ENCODE results near the gene CDC73. TPM values are rescaled to one million over a fixed set of nuclear protein-coding genes. Genes with fewer than 3 reads are reported as not detected.

Gene CDC73
- total RNA-seq, 4 donors from 2014 or later = 42.7 to 73.3 (median 53.7) TPM

DNA sequence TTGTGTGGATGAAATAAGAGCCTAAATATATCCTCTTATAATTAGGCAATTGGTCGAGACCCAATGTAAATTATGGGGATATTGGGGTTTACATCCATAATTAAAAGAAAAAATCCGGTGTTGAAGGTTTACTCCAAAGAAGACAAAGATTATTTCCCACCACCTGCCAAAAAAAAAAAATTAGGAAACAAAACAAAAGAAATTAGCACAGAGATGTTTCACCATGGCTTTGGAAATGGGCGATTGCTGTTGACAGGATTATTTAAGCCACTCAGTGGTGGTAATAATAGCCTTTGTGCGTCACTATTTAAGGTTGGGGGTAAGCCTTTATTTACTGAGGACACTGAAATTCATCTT is 16.0 kb upstream of the CDC73 start:
- no peaks in the 10 kb centered on the region for H3K27me3 ChIP-seq
- ATAC-seq = no peak
- no peak for TF ChIP-seq POLR2A (IDR thresholded peaks at IDR 0.05)
- TF ChIP-seq EP300 (IDR thresholded peaks at IDR 0.05) = no peak
- no peak for TF ChIP-seq POLR2AphosphoS5 (IDR thresholded peaks at IDR 0.05)
- TF ChIP-seq, protein P1, sequence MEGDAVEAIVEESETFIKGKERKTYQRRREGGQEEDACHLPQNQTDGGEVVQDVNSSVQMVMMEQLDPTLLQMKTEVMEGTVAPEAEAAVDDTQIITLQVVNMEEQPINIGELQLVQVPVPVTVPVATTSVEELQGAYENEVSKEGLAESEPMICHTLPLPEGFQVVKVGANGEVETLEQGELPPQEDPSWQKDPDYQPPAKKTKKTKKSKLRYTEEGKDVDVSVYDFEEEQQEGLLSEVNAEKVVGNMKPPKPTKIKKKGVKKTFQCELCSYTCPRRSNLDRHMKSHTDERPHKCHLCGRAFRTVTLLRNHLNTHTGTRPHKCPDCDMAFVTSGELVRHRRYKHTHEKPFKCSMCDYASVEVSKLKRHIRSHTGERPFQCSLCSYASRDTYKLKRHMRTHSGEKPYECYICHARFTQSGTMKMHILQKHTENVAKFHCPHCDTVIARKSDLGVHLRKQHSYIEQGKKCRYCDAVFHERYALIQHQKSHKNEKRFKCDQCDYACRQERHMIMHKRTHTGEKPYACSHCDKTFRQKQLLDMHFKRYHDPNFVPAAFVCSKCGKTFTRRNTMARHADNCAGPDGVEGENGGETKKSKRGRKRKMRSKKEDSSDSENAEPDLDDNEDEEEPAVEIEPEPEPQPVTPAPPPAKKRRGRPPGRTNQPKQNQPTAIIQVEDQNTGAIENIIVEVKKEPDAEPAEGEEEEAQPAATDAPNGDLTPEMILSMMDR (IDR thresholded peaks at IDR 0.05) = no peak
- H3K9me3 ChIP-seq = no peaks in the 10 kb centered on the region
- WGBS, 2 donors (ENCODE audit: low coverage in 1 of 2) = 39 to 40% methylated on average over 4 of the region's 4 CpGs
- peaks cover 0 to under 1% of the 10 kb centered on the region in 2 donors for H3K36me3 ChIP-seq
- H3K4me1 ChIP-seq = peaks cover 2 to 27% (median 5%) of the 10 kb centered on the region in 3 donors
- peak overlapping the region; percentile 93 to 99 (median 96) for H3K27ac ChIP-seq
- peak overlapping the region; percentile 91 to 92 for H3K4me3 ChIP-seq

DNA sequence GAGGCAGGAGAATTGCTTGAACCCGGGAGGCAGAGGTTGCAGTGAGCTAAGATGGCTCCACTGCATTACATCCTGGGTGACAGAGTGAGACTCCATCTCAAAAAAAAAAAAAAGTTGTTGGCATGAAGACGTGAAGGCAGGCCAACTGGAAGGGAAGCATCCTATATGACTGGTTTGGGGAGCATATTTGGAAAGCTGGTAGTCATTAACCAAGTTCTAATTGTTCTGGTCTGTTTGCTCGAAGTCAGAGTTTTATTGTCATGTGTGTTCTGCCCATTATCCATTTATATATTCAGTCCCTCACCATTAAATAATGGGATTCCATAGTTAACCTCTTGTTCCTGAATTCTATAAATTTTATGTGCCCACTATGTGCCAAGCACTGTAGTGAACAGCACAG is 13.4 kb upstream of the CDC73 start:
- ATAC-seq = no peak
- H3K9me3 ChIP-seq = no peaks in the 10 kb centered on the region
- 86 to 93% methylated on average over 2 to 3 of the region's 3 CpGs for WGBS, 2 donors (ENCODE audit: low coverage in 1 of 2)
- H3K36me3 ChIP-seq = no peaks in the 10 kb centered on the region
- no peak overlapping the region for H3K27ac ChIP-seq
- H3K27me3 ChIP-seq = no peaks in the 10 kb centered on the region
- no peak overlapping the region for H3K4me3 ChIP-seq
- TF ChIP-seq, protein P1 (IDR thresholded peaks at IDR 0.05) = no peak
- no peak for TF ChIP-seq POLR2A (IDR thresholded peaks at IDR 0.05)
- no peak for TF ChIP-seq EP300 (IDR thresholded peaks at IDR 0.05)
- TF ChIP-seq POLR2AphosphoS5 (IDR thresholded peaks at IDR 0.05) = no peak
- peaks cover 0 to 30% (median 2%) of the 10 kb centered on the region in 3 donors for H3K4me1 ChIP-seq

DNA sequence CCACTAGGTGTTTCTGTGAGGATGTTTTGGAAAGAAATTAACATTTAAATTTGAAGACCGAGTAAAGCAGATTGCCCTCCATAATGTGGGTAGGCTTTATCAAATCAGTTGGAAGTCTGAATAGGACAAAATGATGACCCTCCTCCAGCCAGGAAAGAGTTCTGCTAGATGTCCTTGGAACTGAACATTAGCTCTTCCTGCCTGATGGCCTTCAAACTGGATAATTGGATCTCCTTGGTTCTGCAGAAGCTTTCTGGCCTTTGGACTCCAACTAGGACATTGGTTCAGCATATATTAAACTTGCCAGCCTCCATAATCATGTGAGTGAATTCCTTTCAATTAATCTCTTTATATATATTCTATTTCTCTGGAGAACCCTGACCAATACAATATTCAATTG is 12.2 kb upstream of the CDC73 start:
- peaks cover 0 to 29% (median 0%) of the 10 kb centered on the region in 3 donors for H3K4me1 ChIP-seq
- no peak for TF ChIP-seq POLR2A (IDR thresholded peaks at IDR 0.05)
- TF ChIP-seq, protein P1 (IDR thresholded peaks at IDR 0.05) = no peak
- TF ChIP-seq EP300 (IDR thresholded peaks at IDR 0.05) = no peak
- TF ChIP-seq POLR2AphosphoS5 (IDR thresholded peaks at IDR 0.05) = no peak
- H3K9me3 ChIP-seq = no peaks in the 10 kb centered on the region
- H3K27me3 ChIP-seq = no peaks in the 10 kb centered on the region
- ATAC-seq = no peak
- no peak overlapping the region for H3K27ac ChIP-seq
- H3K36me3 ChIP-seq = no peaks in the 10 kb centered on the region
- no peak overlapping the region for H3K4me3 ChIP-seq
- WGBS, 2 donors (ENCODE audit: low coverage in 1 of 2) = 89 to 100% methylated on average over 1 of the region's 1 CpG

DNA sequence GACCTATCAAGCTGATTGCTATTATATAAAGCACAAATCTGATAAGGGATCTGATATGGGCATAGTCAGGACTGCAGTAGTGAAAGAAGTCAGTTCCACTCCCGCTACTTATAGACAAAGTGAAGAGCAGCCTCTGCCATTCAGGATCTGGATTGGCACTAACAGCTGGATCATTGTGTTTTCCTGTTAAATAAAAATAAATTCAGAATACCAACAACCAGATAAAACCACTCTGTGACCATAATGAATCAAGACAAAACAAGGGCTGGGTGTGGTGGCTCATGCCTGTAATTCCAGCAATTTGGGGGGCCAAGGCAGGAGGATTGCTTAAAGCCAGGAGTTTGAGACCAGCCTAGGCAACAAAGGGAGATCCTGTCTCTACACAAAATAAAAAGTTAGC is 11.6 kb upstream of the CDC73 start:
- Histone ChIP-seq H3K4me1 (peaks cover 0 to 35% (median 0%) of the 10 kb centered on the region in 3 donors), H3K27me3 (no peaks in the 10 kb centered on the region), H3K4me3 (no peak overlapping the region), H3K27ac (no peak overlapping the region), H3K9me3 (no peaks in the 10 kb centered on the region), H3K36me3 (no peaks in the 10 kb centered on the region)
- no peak for ATAC-seq
- TF ChIP-seq POLR2AphosphoS5 (IDR thresholded peaks at IDR 0.05) (no peak), POLR2A (IDR thresholded peaks at IDR 0.05) (no peak), EP300 (IDR thresholded peaks at IDR 0.05) (no peak)
- TF ChIP-seq, protein P1 (IDR thresholded peaks at IDR 0.05) = no peak
- whole genome bisulfite sequencing, 2 donors (ENCODE audit: low coverage in 1 of 2) = 75 to 100% methylated on average over 1 of the region's 1 CpG

DNA sequence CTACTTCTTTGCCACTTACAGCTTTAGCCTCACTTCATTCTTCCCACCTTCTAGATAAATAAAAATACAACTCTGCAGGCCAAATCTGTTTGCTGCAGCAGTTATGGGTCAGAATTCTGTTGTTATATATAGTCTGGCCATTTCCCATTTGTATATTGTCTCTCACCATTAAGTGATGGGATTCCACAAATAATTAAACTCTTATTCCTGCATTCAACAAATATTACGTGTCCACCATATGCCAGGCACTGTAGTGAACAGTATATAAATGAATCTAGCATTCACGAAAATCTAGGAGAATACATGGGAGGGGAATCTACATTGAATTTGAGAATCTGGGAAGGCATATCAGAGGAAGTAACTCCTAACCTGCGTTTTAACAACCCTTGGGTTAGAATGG is 11.0 kb upstream of the CDC73 start:
- ATAC-seq = no peak
- Histone ChIP-seq H3K36me3 (no peaks in the 10 kb centered on the region), H3K27me3 (no peaks in the 10 kb centered on the region), H3K4me1 (peaks cover 0 to 38% (median 4%) of the 10 kb centered on the region in 3 donors), H3K27ac (peak overlapping the region in 3 of 4 donors; percentile 42 to 70 (median 56)), H3K9me3 (no peaks in the 10 kb centered on the region), H3K4me3 (no peak overlapping the region)
- 76 to 85% methylated on average over 3 of the region's 3 CpGs for WGBS, 2 donors (ENCODE audit: low coverage in 1 of 2)
- TF ChIP-seq, protein P1 (IDR thresholded peaks at IDR 0.05) = no peak
- no peak for TF ChIP-seq POLR2A (IDR thresholded peaks at IDR 0.05)
- no peak for TF ChIP-seq EP300 (IDR thresholded peaks at IDR 0.05)
- no peak for TF ChIP-seq POLR2AphosphoS5 (IDR thresholded peaks at IDR 0.05)
